HFF-Myc (cell line): ENCODE data around the gene PRXL2B.

Experiments used
- DNase-seq: peaks from one replicate; pipeline ENCODE4 v3.0.0-alpha.2; 2011; ENCODE audit warnings: low read depth; ENCODE audit errors: extremely low read depth
- H3K4me3 ChIP-seq: replicated peaks from 2 replicates; pipeline ENCODE4 v1.5.1; 2011; ENCODE audit warnings: low read depth, mild to moderate bottlenecking, control low read depth, low read length
- TF ChIP-seq, protein P1 (sequence below): IDR thresholded peaks from 2 replicates; pipeline ENCODE4 v1.5.1; 2012; ENCODE audit warnings: mild to moderate bottlenecking, low read depth, low read length, control low read depth; ENCODE audit errors: missing control alignments

The PRXL2B gene

DNA sequence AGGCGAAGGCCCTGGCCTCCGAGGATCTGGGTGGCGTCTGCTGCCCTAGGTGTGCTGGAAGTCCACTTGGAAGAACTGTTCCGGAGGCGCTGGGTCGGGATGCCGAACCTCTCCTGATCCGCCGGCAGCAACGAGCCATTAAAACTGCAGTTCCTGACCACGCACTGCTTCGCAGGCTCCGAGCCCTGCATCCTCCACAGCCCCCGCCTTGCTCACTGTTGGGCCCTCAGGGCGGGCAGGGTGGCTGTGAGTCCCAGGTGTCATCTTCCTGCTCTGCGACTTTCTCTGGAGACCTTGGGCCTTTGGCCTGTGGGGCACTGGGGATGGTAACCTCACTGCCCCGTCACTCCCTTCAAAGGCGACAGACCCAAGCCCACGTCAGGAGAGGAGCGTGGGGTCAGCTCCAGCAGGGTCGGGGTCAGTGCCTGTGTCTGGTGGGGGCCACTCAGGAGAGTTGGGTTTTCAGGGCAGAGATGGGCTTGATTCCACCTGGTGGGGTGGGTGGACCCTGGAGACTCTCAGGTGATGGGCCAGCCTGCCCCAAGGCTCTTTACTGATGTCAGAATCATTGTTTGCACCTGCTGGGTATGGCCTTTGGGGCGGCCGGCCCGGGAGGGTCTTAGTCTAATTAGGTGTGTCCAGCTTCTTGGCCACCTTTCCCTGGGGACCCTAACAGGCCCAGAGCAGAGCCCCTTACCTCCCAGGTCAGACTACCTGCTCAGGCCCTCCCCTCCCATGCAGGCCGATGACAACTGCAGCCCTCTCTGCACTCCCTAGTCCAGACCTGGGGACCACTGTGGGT lies 3.1 kb downstream of the PRXL2B start:
- TF ChIP-seq, protein P1, sequence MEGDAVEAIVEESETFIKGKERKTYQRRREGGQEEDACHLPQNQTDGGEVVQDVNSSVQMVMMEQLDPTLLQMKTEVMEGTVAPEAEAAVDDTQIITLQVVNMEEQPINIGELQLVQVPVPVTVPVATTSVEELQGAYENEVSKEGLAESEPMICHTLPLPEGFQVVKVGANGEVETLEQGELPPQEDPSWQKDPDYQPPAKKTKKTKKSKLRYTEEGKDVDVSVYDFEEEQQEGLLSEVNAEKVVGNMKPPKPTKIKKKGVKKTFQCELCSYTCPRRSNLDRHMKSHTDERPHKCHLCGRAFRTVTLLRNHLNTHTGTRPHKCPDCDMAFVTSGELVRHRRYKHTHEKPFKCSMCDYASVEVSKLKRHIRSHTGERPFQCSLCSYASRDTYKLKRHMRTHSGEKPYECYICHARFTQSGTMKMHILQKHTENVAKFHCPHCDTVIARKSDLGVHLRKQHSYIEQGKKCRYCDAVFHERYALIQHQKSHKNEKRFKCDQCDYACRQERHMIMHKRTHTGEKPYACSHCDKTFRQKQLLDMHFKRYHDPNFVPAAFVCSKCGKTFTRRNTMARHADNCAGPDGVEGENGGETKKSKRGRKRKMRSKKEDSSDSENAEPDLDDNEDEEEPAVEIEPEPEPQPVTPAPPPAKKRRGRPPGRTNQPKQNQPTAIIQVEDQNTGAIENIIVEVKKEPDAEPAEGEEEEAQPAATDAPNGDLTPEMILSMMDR: no peak
- no peak for DNase-seq
- H3K4me3 ChIP-seq: no peak overlapping the region

DNA sequence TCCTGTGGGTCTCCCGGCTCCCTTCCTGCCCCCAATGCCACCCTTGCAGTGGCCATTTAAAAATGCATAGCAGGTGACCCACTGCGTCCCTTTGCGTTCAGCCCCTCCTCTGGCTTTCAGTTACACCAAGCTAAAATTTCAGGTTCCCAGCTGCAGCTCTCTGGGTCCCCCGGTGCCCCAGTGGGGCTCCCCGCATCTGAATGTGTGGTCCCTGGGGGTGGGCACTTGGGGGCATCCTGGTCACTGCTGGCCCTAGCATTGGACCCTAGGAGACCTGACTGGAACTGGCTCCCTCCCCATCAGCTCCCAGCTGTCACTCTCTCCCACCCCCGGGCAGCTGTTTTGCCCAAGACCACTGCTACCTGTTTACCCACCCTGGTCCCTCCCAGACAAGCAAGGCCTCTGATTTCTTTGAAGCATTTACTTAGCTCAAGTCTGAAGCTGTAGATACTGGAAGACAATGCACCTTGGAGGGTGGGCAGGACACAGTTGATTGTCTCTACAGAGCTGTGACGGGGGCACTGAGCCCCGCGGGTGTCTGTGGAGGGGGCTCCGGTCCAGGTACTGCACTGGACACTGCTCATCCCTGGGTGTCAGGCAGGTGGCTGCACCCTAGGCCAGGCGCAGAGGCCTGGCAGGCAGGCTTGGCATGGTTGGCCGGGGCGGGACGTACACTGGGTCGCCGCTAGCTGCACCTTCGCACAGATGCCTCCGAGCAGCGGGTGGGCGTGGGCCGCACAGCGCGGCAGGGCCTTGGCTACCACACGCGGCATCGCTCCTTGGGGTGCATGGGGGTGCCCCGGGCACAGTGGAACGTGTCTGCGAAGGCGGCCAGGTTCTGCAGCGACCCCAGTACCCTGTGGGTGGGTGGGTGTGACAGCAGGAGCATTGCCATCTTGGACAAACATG lies 3.9 kb downstream of the PRXL2B start:
- DNase-seq: no peak
- TF ChIP-seq, protein P1: no peak
- no peak overlapping the region for H3K4me3 ChIP-seq

DNA sequence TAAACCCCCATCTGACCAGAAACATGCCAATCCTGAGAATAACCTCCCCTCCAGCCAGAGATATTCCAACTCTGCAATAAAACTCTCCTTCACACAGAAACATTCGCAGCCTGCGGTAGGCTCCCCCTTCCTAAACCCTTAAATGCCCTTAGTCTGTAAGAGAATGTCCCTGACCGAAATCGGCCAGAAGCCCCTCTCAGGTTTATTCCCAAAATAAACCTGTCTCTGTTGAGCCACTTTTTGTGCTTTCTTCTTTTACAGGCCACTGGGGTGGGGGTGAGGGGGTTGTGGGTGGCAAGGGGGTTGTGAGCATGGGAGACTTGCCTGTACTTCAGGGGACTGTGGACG lies 4.6 kb downstream of the PRXL2B start:
- DNase-seq: no peak
- TF ChIP-seq, protein P1: no peak
- no peak overlapping the region for H3K4me3 ChIP-seq

DNA sequence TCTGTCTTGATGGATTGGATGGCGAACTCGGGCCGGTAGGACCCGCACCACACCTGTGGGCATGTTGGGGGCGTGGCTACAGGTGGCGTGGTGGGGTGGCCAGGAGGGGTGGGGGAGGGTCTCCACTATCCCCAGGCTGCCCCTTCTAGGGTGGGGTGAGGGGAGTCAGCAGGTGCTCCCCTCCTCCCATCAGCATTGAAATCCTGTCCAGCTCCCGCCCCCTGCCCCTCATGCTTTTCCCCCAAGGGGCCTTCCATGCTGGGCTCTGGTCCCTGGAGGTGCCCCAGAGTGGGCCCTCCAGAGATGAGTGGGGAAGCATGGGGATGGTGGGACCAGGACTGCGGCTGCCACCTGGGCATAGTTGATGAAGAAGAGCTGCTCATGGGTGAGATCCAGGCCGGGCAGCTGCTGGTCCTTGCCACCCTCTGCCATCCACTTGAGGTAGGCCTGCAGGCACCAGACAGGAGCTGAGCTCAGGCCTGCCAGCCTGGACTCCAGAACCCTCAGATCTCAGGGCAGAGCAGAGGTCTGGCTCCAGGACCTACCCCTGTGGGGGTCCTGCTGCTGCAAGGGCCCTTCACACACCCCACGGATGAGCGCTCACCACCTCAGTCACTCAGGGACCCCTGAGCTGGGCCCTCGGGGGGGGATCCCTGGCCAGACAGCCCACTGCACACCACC lies 5.1 kb downstream of the PRXL2B start:
- TF ChIP-seq, protein P1: no peak
- no peak overlapping the region for H3K4me3 ChIP-seq
- DNase-seq: no peak

GRCh38 chr1:2592672-2593071 lies 6.1 kb downstream of the PRXL2B start:
- no peak for DNase-seq
- TF ChIP-seq, protein P1: no peak
- no peak overlapping the region for H3K4me3 ChIP-seq

DNA sequence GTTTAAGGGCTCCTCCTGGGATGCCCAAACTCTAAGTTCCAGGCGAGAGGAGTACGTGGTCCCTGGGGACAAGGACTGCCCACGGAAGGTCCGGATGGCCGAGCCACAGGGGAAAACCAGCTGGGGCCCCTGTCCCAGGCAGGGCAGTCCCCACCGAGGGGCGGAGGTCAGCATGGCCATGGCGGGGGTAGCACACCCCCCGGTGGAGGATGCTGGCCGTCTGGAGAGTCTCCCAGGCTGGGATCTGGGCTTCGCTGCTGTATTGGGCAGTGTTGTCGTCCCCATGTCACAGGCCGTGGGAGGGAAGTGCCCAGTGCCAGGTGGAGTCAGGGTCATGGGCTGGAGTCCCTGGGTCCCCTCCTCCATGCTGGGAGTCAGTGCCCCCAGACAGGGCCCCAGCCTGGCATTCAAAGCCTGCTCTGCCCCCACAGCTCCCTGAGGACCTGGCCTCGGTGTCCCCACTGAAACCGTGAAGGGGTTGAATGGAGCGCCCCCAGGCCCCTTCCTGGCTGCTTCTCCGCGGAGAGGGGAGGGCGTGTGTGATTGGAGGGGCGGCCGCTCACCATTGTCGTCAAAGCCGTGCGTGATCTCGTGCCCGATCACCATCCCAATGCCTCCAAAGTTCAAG lies 6.8 kb downstream of the PRXL2B start:
- no peak for DNase-seq
- TF ChIP-seq, protein P1: no peak
- H3K4me3 ChIP-seq: no peak overlapping the region
